ENCODE measurements around the gene VTCN1. TPM values are rescaled to one million over a fixed set of nuclear protein-coding genes. Genes with fewer than 3 reads are reported as not detected.
"Not testable (repeated sequence)": the region's sequence is repeated elsewhere in the genome, so short reads cannot be mapped to it uniquely, and the experiment has no call there.

VTCN1 gene
- not detected for total RNA-seq

DNA sequence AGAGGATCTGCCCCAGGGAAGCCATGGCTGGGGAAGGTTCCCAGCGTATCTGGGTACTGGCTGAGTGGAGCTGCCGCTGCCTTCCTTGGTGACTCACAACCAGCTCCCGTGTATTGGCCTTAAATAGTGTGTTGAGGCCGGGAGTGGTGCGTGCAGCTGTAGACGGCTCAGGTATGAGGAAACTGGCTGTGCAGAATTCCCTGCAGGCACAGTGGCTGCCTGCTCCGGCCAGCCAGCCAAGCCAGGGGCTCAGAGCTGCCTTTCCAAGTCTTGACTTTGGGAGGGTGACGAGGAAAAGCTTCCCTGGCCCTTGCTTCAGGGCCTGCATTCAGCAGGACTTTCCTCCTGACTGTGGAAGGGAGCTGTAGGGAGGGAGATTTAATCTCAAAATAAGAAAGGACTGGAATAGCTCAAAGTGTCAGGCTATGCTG lies at the start of gene VTCN1:
Gene VTCN1, minus strand, starts transcription at position 97 of the 431 bp plus-strand sequence. Its CDS starts 72 bp downstream, at position 25.
- ATAC-seq (ENCODE audit: low read depth) (no peak), DNase-seq (no peak)
- POLR2A ChIA-PET: interaction anchor here (0.5 kb wide), 1 partner anchor 99 kb away, joined by 3 read pairs; no protein-coding TSS in a partner anchor
- no peaks in the 10 kb centered on the region for H3K36me3 Mint-ChIP-seq
- no peaks in the 10 kb centered on the region for H3K4me1 Mint-ChIP-seq
- no peak within 1 kb of the TSS for H3K27ac Mint-ChIP-seq
- H3K9me3 Mint-ChIP-seq: peaks cover 2% of the 10 kb centered on the region
- no peak within 1 kb of the TSS for H3K4me3 Mint-ChIP-seq
- H3K27me3 Mint-ChIP-seq: no peaks in the 10 kb centered on the region

DNA sequence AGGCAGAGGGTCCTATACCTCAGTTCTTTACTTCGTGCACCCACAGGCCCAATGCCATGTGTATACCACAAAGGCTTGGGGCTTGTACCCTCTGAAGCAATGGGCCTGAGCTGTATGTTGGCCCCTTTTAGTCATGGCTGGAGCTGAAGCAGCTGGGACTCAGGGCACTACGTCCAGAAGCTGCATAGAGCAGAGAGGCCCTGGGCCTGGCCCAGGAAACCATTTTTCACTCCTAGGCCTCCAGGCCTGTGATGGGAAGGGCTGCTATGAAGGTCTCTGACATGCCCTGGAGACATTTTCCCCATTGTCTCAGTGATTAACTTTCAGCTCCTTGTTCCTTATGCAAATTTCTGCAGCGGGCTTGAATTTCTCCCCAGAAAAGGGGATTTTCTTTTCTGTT lies 48.1 kb upstream of the VTCN1 start:
- no peaks in the 10 kb centered on the region for H3K36me3 Mint-ChIP-seq
- peaks cover 5% of the 10 kb centered on the region for H3K27me3 Mint-ChIP-seq
- no peak for DNase-seq
- POLR2A ChIA-PET: no interaction called here
- H3K27ac Mint-ChIP-seq: no peak overlapping the region
- H3K4me3 Mint-ChIP-seq: no peak overlapping the region
- peaks cover 4% of the 10 kb centered on the region for H3K9me3 Mint-ChIP-seq
- H3K4me1 Mint-ChIP-seq: no peaks in the 10 kb centered on the region
- ATAC-seq (ENCODE audit: low read depth): no peak

GRCh38 chr1:117258075-117258474 lies 47.3 kb upstream of the VTCN1 start:
- H3K36me3 Mint-ChIP-seq; H3K4me1 Mint-ChIP-seq; H3K4me3 Mint-ChIP-seq; DNase-seq; POLR2A ChIA-PET; H3K9me3 Mint-ChIP-seq; ATAC-seq (ENCODE audit: low read depth); H3K27ac Mint-ChIP-seq; H3K27me3 Mint-ChIP-seq: not testable (repeated sequence)

GRCh38 chr1:117257291-117257690 lies 46.6 kb upstream of the VTCN1 start:
- no peak overlapping the region for H3K27ac Mint-ChIP-seq
- peaks cover 5% of the 10 kb centered on the region for H3K27me3 Mint-ChIP-seq
- peaks cover 6% of the 10 kb centered on the region for H3K9me3 Mint-ChIP-seq
- ATAC-seq (ENCODE audit: low read depth) (no peak), DNase-seq (no peak)
- POLR2A ChIA-PET: interaction anchor here (0.6 kb wide), 1 partner anchor 10 kb away, joined by 3 read pairs; no protein-coding TSS in a partner anchor
- no peaks in the 10 kb centered on the region for H3K4me1 Mint-ChIP-seq
- H3K4me3 Mint-ChIP-seq: no peak overlapping the region
- H3K36me3 Mint-ChIP-seq: no peaks in the 10 kb centered on the region

DNA sequence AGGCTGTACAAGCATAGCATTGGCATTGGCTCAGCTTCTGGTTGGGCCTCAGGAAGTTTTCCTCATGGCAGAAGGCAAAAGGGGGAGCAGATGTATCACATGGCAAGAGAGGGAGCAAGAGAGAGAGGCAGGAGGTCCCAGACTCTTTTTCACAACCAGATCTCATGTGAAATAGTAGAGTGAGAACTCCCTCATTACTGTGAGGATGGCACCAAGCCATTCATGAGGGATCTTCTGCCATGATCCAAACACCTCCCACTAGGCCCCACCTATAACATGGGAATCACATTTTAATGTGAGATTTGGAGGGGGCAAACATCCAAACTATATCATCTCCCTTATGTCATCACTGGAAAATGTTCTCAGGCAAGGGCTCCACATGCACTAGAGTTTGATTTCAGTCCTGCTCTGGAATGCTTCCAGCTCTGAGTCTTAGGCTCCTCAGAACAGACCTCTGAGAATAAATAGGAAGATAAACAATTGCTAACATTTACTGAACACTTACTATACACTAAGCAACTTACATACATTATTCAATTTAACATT lies 39.4 kb upstream of the VTCN1 start:
- no peaks in the 10 kb centered on the region for H3K4me1 Mint-ChIP-seq
- ATAC-seq (ENCODE audit: low read depth): no peak
- peaks cover 12% of the 10 kb centered on the region for H3K27me3 Mint-ChIP-seq
- H3K9me3 Mint-ChIP-seq: peaks cover 1% of the 10 kb centered on the region
- DNase-seq: no peak
- no peak overlapping the region for H3K4me3 Mint-ChIP-seq
- no peak overlapping the region for H3K27ac Mint-ChIP-seq
- no peaks in the 10 kb centered on the region for H3K36me3 Mint-ChIP-seq
- POLR2A ChIA-PET: no interaction called here

DNA sequence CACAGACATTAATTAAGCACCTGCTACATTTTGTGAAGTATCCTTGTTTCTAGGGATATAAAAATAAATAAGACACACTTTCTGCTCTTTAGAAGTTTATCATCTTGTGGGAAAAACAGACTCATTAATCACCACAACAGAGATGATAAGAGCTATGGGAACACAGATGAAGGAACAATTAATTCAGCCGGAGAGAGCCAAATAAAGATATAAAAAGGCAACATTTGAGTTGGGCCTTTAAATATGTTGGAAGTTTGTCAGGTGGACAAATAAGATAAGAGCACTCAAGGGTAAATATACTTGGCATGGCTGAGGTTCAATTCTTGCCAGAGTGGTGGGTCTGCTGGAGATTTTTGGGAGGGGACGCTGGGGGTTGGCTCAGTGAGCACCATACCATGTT lies 34.2 kb upstream of the VTCN1 start:
- no peaks in the 10 kb centered on the region for H3K4me1 Mint-ChIP-seq
- H3K27me3 Mint-ChIP-seq: peaks cover 16% of the 10 kb centered on the region
- H3K27ac Mint-ChIP-seq: no peak overlapping the region
- no peak overlapping the region for H3K4me3 Mint-ChIP-seq
- no peak for ATAC-seq (ENCODE audit: low read depth)
- no peaks in the 10 kb centered on the region for H3K36me3 Mint-ChIP-seq
- DNase-seq: no peak
- POLR2A ChIA-PET: no interaction called here
- no peaks in the 10 kb centered on the region for H3K9me3 Mint-ChIP-seq

DNA sequence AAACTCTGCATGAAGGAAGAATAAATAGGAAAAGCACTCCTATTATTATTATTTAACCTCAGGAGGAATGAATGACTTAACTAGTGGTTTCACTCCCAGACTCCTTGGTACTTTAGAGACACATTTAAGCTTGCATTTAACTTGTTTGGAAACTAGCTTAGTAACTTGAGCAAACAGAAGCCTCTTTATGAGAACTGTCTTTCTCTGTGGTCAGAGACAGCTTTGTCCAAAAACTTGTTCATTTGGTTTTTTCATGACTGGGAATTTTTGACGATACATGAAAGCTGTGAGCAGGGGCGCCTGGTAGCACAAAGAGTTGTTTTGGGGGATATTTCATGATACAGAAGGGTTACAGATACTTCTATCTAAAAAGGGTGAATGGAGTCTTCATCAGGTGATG lies 33.6 kb upstream of the VTCN1 start:
- Mint-ChIP-seq H3K27ac (no peak overlapping the region), H3K27me3 (peaks cover 16% of the 10 kb centered on the region), H3K4me3 (no peak overlapping the region), H3K4me1 (no peaks in the 10 kb centered on the region), H3K9me3 (no peaks in the 10 kb centered on the region), H3K36me3 (no peaks in the 10 kb centered on the region)
- ATAC-seq (ENCODE audit: low read depth) (no peak), DNase-seq (no peak)
- POLR2A ChIA-PET: no interaction called here

GRCh38 chr1:117241512-117241911 lies 30.8 kb upstream of the VTCN1 start:
- no peak for ATAC-seq (ENCODE audit: low read depth)
- H3K4me1 Mint-ChIP-seq: no peaks in the 10 kb centered on the region
- no peak overlapping the region for H3K4me3 Mint-ChIP-seq
- no peaks in the 10 kb centered on the region for H3K36me3 Mint-ChIP-seq
- no peaks in the 10 kb centered on the region for H3K9me3 Mint-ChIP-seq
- POLR2A ChIA-PET: no interaction called here
- H3K27me3 Mint-ChIP-seq: peaks cover 16% of the 10 kb centered on the region
- H3K27ac Mint-ChIP-seq: no peak overlapping the region
- no peak for DNase-seq

DNA sequence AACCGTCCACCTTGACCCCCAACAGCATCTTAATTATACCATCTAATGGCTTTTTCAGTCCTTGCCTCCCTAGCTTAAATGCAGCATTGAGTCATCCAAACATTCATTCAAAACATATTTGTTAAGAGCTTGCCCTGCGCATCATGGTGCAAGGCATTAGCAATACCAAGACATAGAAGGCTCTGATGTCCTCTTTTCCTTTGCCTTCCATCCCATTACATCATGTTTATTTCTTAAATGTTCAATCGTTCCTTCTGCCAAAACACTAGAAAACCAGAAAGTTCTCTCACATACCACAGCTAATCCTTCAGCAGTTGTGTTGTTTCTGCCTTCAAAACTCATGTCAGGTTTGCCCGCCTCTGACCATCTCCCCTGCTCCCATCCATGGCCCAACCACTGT lies 29.8 kb upstream of the VTCN1 start:
- H3K27me3 Mint-ChIP-seq: peaks cover 8% of the 10 kb centered on the region
- ATAC-seq (ENCODE audit: low read depth) (no peak), DNase-seq (no peak)
- H3K9me3 Mint-ChIP-seq: no peaks in the 10 kb centered on the region
- no peak overlapping the region for H3K4me3 Mint-ChIP-seq
- POLR2A ChIA-PET: no interaction called here
- H3K36me3 Mint-ChIP-seq: no peaks in the 10 kb centered on the region
- no peak overlapping the region for H3K27ac Mint-ChIP-seq
- no peaks in the 10 kb centered on the region for H3K4me1 Mint-ChIP-seq

- H3K4me1 Mint-ChIP-seq: no peaks in the 10 kb centered on the region
- POLR2A ChIA-PET: no interaction called here
- H3K27me3 Mint-ChIP-seq: peaks cover 3% of the 10 kb centered on the region
- ATAC-seq (ENCODE audit: low read depth): no peak
- no peak overlapping the region for H3K27ac Mint-ChIP-seq
- H3K9me3 Mint-ChIP-seq: no peaks in the 10 kb centered on the region
- no peak for DNase-seq
- no peak overlapping the region for H3K4me3 Mint-ChIP-seq
- no peaks in the 10 kb centered on the region for H3K36me3 Mint-ChIP-seq
Observed at GRCh38 chr1:117239467-117239866, 28.7 kb upstream of the VTCN1 start.

- ATAC-seq (ENCODE audit: low read depth): no peak
- no peaks in the 10 kb centered on the region for H3K36me3 Mint-ChIP-seq
- H3K27me3 Mint-ChIP-seq: peaks cover 3% of the 10 kb centered on the region
- DNase-seq: no peak
- no peak overlapping the region for H3K27ac Mint-ChIP-seq
- H3K4me1 Mint-ChIP-seq: no peaks in the 10 kb centered on the region
- no peak overlapping the region for H3K4me3 Mint-ChIP-seq
- POLR2A ChIA-PET: no interaction called here
- H3K9me3 Mint-ChIP-seq: peaks cover 3% of the 10 kb centered on the region
Observed at GRCh38 chr1:117237726-117238381, 27.1 kb upstream of the VTCN1 start.

GRCh38 chr1:117235863-117236465 lies 25.2 kb upstream of the VTCN1 start:
- DNase-seq: no peak
- Mint-ChIP-seq H3K4me3 (no peak overlapping the region), H3K4me1 (no peaks in the 10 kb centered on the region), H3K9me3 (peaks cover 4% of the 10 kb centered on the region), H3K36me3 (no peaks in the 10 kb centered on the region), H3K27ac (no peak overlapping the region), H3K27me3 (no peaks in the 10 kb centered on the region)
- POLR2A ChIA-PET: no interaction called here
- ATAC-seq (ENCODE audit: low read depth): no peak

DNA sequence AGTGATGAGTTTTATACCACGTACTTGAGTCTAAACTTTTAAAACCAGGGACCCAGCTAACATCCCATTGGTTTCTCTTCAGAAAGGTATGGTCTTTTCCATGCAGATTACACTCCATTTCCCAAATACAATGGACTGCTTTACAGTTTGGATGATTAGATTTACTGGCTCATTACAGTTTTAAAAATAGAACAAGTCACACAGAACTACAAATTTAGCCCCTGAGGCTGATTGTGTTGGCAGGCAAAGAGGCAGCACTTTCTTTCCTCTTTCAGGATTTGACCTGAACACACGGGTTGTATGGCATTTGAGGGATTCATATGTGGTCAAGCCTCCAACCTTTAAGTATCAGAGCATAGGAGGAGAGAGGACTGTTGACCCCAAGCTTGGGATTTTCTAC lies 21.8 kb upstream of the VTCN1 start:
- H3K36me3 Mint-ChIP-seq: no peaks in the 10 kb centered on the region
- no peaks in the 10 kb centered on the region for H3K4me1 Mint-ChIP-seq
- H3K9me3 Mint-ChIP-seq: peaks cover 6% of the 10 kb centered on the region
- POLR2A ChIA-PET: no interaction called here
- ATAC-seq (ENCODE audit: low read depth) (no peak), DNase-seq (no peak)
- no peaks in the 10 kb centered on the region for H3K27me3 Mint-ChIP-seq
- H3K27ac Mint-ChIP-seq: no peak overlapping the region
- H3K4me3 Mint-ChIP-seq: no peak overlapping the region

- H3K9me3 Mint-ChIP-seq: peaks cover 6% of the 10 kb centered on the region
Observed at GRCh38 chr1:117231748-117232373, 21.1 kb upstream of the VTCN1 start.

More at GRCh38 chr1:117231748-117232373, 21.1 kb upstream of the VTCN1 start:
- Mint-ChIP-seq H3K4me3 (no peak overlapping the region), H3K36me3 (no peaks in the 10 kb centered on the region), H3K4me1 (no peaks in the 10 kb centered on the region), H3K27ac (no peak overlapping the region), H3K27me3 (no peaks in the 10 kb centered on the region)
- POLR2A ChIA-PET: no interaction called here
- DNase-seq (no peak), ATAC-seq (ENCODE audit: low read depth) (no peak)

All from activated naive CD8-positive, alpha-beta T cell treated with anti-CD3 and anti-CD28 coated beads, Interleukin-2, amount 10 ng/mL, durations not matched to agents 7 days and 5 days (primary cell).